Ovary (tissue), 3 donors: Measurements from ENCODE around the gene OR2A14.

Source experiments
- CTCF ChIP-seq, 3 donors: fragments of 450-650 bp in 2 of 3; fragments of 200-600 bp in 1 of 3; IDR thresholded peaks; one replicate each; pipeline versions ENCODE4 v1.5.1 to v1.8.0; 2016 to 2022; ENCODE audit warnings: antibody characterized with exemption in 3 of 3, mild to moderate bottlenecking in 1 of 3
- EP300 ChIP-seq: sonication (generic); formaldehyde crosslinking; IDR thresholded peaks from one replicate; pipeline ENCODE4 v1.6.1; 2017; ENCODE audit warnings: antibody characterized with exemption
- POLR2A ChIP-seq: fragments of 450-650 bp; IDR thresholded peaks from one replicate; pipeline ENCODE4 v1.6.1; 2017; ENCODE audit warnings: antibody characterized with exemption, mild to moderate bottlenecking, moderate library complexity
- donor health status: DM: no; HTN: no; CAD: no.

GRCh38 chr7:144134116-144134515 lies 11.1 kb downstream of the OR2A14 start:
- no peak for TF ChIP-seq CTCF (IDR thresholded peaks at IDR 0.05)
- no peak for TF ChIP-seq EP300
- no peak for TF ChIP-seq POLR2A
